IMR-90 (cell line): ENCODE data around the gene FAM234B. TPM values are rescaled to one million over a fixed set of nuclear protein-coding genes. Genes with fewer than 3 reads are reported as not detected.
A peak's percentile ranks its signal among the peaks of the same experiment; 100 is the strongest.

Source experiments
- ATAC-seq: fragments of 200-7000 bp; cut with Tn5 transposase; 2 replicates; pipeline ENCODE4 v1.9.1; 2020; ENCODE audit warnings: low read depth, mild to moderate bottlenecking, moderate library complexity
- BruUV-seq: library from RNA; stranded (reverse); fragments of 400-500 nt; replicated peaks from 2 replicates; lab custom pipeline; 2021; lab: Mats Ljungman, UMichigan
- CTCF ChIA-PET: fragments of 300-600 bp; formaldehyde crosslinking; extraction: SDS; loops from one replicate; lab custom pipeline; 2021; ENCODE audit warnings: antibody characterized with exemption; lab: Yijun Ruan, JAX
- POLR2A ChIA-PET: fragments of 300-600 bp; sonication (Branson Sonifier 250); formaldehyde crosslinking; loops from one replicate; lab custom pipeline; 2022; ENCODE audit warnings: antibody characterized with exemption; ENCODE audit not compliant: unreplicated experiment; lab: Charles Lee
- DNase-seq: peaks from one replicate; pipeline ENCODE4 v3.0.0; 2013
- H2AFZ ChIP-seq: replicated peaks from 2 replicates; pipeline ENCODE3; 2013; ENCODE audit warnings: low read length, mild to moderate bottlenecking; ENCODE audit not compliant: poor library complexity
- H2AK5ac ChIP-seq: 2 replicates; pipeline ENCODE4 v1.6.1; 2013; ENCODE audit warnings: low read depth, low read length, inconsistent platforms
- H2AK9ac ChIP-seq: replicated peaks from 2 replicates; pipeline ENCODE3; 2013; ENCODE audit warnings: mild to moderate bottlenecking, low read depth, low read length, moderate library complexity; ENCODE audit not compliant: poor library complexity
- H2BK120ac ChIP-seq: 2 replicates; pipeline ENCODE4 v1.6.1; 2013; ENCODE audit warnings: low read depth, low read length, inconsistent platforms
- H2BK15ac ChIP-seq: 3 replicates; pipeline ENCODE4 v1.6.1; 2013; ENCODE audit warnings: low read depth, low read length, inconsistent platforms
- H2BK20ac ChIP-seq: 2 replicates; pipeline ENCODE4 v1.6.1; 2013; ENCODE audit warnings: low read depth, mild to moderate bottlenecking, inconsistent platforms, low read length, moderate library complexity
- H2BK5ac ChIP-seq: 2 replicates; pipeline ENCODE4 v1.6.1; 2013; ENCODE audit warnings: mild to moderate bottlenecking, low read depth, low read length, inconsistent platforms; ENCODE audit not compliant: poor library complexity, severe bottlenecking
- H3K14ac ChIP-seq: replicated peaks from 2 replicates; pipeline ENCODE4 v1.6.1; 2013; ENCODE audit warnings: low read depth, low read length, inconsistent platforms
- H3K18ac ChIP-seq: 2 replicates; pipeline ENCODE4 v1.6.1; 2013; ENCODE audit warnings: low read depth, low read length, control low read depth
- H3K23ac ChIP-seq: 2 replicates; pipeline ENCODE4 v1.6.1; 2013; ENCODE audit warnings: low read depth, low read length, inconsistent platforms
- H3K27ac ChIP-seq: 2 replicates; pipeline ENCODE4 v1.5.1; 2013; ENCODE audit warnings: mild to moderate bottlenecking, control low read depth, low read length; ENCODE audit not compliant: insufficient read depth
- H3K27me3 ChIP-seq: 2 replicates; pipeline ENCODE4 v1.6.1; 2013; ENCODE audit warnings: low read length; ENCODE audit not compliant: control insufficient read depth, insufficient read depth
- H3K36me3 ChIP-seq: 2 replicates; pipeline ENCODE4 v1.6.1; 2013; ENCODE audit warnings: low read length, mixed read lengths; ENCODE audit not compliant: control insufficient read depth, insufficient read depth
- H3K4ac ChIP-seq: 2 replicates; pipeline ENCODE4 v1.6.1; 2013; ENCODE audit warnings: low read depth, low read length, inconsistent platforms
- H3K4me1 ChIP-seq: 2 replicates; pipeline ENCODE4 v1.6.1; 2013; ENCODE audit warnings: low read length, mixed read lengths; ENCODE audit not compliant: control insufficient read depth, insufficient read depth
- H3K4me2 ChIP-seq: 2 replicates; pipeline ENCODE4 v1.6.1; 2013; ENCODE audit warnings: low read depth, mild to moderate bottlenecking, control low read depth, low read length, moderate library complexity
- H3K4me3 ChIP-seq: 2 replicates; pipeline ENCODE4 v1.5.1; 2013; ENCODE audit warnings: low read depth, mild to moderate bottlenecking, control low read depth, low read length, moderate library complexity; ENCODE audit not compliant: insufficient read depth
- H3K56ac ChIP-seq: 2 replicates; pipeline ENCODE4 v1.6.1; 2013; ENCODE audit warnings: low read length, inconsistent platforms; ENCODE audit not compliant: insufficient read depth; ENCODE audit errors: extremely low read depth
- H3K79me1 ChIP-seq, 2 experiments: 2 replicates each; pipeline ENCODE4 v1.6.1; 2013; ENCODE audit warnings: low read length in 2 of 2, inconsistent platforms in 1 of 2, low read depth in 1 of 2
- H3K9ac ChIP-seq: 2 replicates; pipeline ENCODE4 v1.6.1; 2013; ENCODE audit warnings: low read depth, low read length, control low read depth
- H3K9me1 ChIP-seq: 2 replicates; pipeline ENCODE4 v1.6.1; 2013; ENCODE audit warnings: low read length, inconsistent platforms; ENCODE audit not compliant: insufficient read depth
- H3K9me3 ChIP-seq: 2 replicates; pipeline ENCODE4 v1.6.1; 2013; ENCODE audit warnings: low read length; ENCODE audit not compliant: control insufficient read depth, insufficient read depth
- H4K20me1 ChIP-seq: 2 replicates; pipeline ENCODE4 v1.6.1; 2013; ENCODE audit warnings: low read length, inconsistent platforms; ENCODE audit not compliant: insufficient read depth
- H4K5ac ChIP-seq: 2 replicates; pipeline ENCODE4 v1.6.1; 2013; ENCODE audit warnings: mild to moderate bottlenecking, low read depth, low read length, control low read depth
- H4K8ac ChIP-seq, 2 experiments: 2 replicates each; pipeline ENCODE4 v1.6.1; 2013; ENCODE audit warnings: low read depth in 2 of 2, low read length in 2 of 2, control low read depth in 1 of 2, inconsistent platforms in 1 of 2
- H4K91ac ChIP-seq: 2 replicates; pipeline ENCODE4 v1.6.1; 2013; ENCODE audit warnings: low read depth, low read length, inconsistent platforms; ENCODE audit not compliant: insufficient read depth
- BHLHE40 ChIP-seq: fragments of 150-350 bp; IDR thresholded peaks from 2 replicates; pipeline ENCODE4 v1.6.1; 2016; ENCODE audit warnings: mild to moderate bottlenecking, low read depth, low read length
- CEBPB ChIP-seq: IDR thresholded peaks from 2 replicates; pipeline ENCODE4 v1.6.1; 2012; ENCODE audit warnings: low read depth, low read length, improper control_type of control experiment
- CHD1 ChIP-seq: IDR thresholded peaks from 2 replicates; pipeline ENCODE4 v1.6.1; 2012; ENCODE audit warnings: low read depth, low read length, improper control_type of control experiment
- CTCF ChIP-seq: conservative IDR thresholded peaks from 2 replicates; pipeline ENCODE4 v1.5.1; 2012; ENCODE audit warnings: mild to moderate bottlenecking, low read depth, low read length, improper control_type of control experiment
- ELK1 ChIP-seq: fragments of 150-350 bp; IDR thresholded peaks from 2 replicates; pipeline ENCODE4 v1.6.1; 2016; ENCODE audit warnings: low read depth, mild to moderate bottlenecking, low read length, moderate library complexity, borderline replicate concordance
- MAFK ChIP-seq: IDR thresholded peaks from 2 replicates; pipeline ENCODE4 v1.6.1; 2012; ENCODE audit warnings: low read depth, low read length, improper control_type of control experiment
- MXI1 ChIP-seq: IDR thresholded peaks from 2 replicates; pipeline ENCODE4 v1.6.1; 2012; ENCODE audit warnings: low read depth, mild to moderate bottlenecking, low read length, moderate library complexity, borderline replicate concordance
- NFE2L2 ChIP-seq: fragments of 150-350 bp; IDR thresholded peaks from 2 replicates; pipeline ENCODE4 v1.6.1; 2016; ENCODE audit warnings: low read depth, mild to moderate bottlenecking, low read length
- RAD21 ChIP-seq: IDR thresholded peaks from 2 replicates; pipeline ENCODE4 v1.6.1; 2012; ENCODE audit warnings: low read length, improper control_type of control experiment
- RCOR1 ChIP-seq: IDR thresholded peaks from 2 replicates; pipeline ENCODE4 v1.6.1; 2012; ENCODE audit warnings: mild to moderate bottlenecking, low read length, improper control_type of control experiment; ENCODE audit not compliant: insufficient replicate concordance
- RFX5 ChIP-seq: IDR thresholded peaks from 2 replicates; pipeline ENCODE4 v1.8.0; 2012; ENCODE audit warnings: low read depth, mild to moderate bottlenecking, low read length, moderate library complexity
- SMC3 ChIP-seq: fragments of 150-350 bp; IDR thresholded peaks from 2 replicates; pipeline ENCODE4 v1.6.1; 2016; ENCODE audit warnings: low read depth, mild to moderate bottlenecking, antibody characterized with exemption, low read length, moderate library complexity
- USF2 ChIP-seq: fragments of 150-350 bp; IDR thresholded peaks from 2 replicates; pipeline ENCODE4 v1.6.1; 2017; ENCODE audit warnings: mild to moderate bottlenecking, antibody characterized with exemption, low read length, low read depth
- WGBS, 2 experiments: methylation state at CpG; one replicate each; pipeline versions ENCODE4 v1.1.5 to v1.1.7; 2013; ENCODE audit warnings: missing lambda C conversion rate in 2 of 2; ENCODE audit not compliant: insufficient read length in 1 of 2; ENCODE audit errors: extremely low coverage in 2 of 2; 5-methylcytosine and 5-hydroxymethylcytosine counted together
- dilution Hi-C: fragments of 300-500 bp; cut with HindIII; formaldehyde crosslinking; loops from one replicate; pipeline ENCODE4 v1.14.3; 2018; ENCODE audit warnings: low sequenced_read_pairs; ENCODE audit not compliant: unreplicated experiment
- in situ Hi-C: fragments of 300-500 bp; cut with MboI; formaldehyde crosslinking; loops from 3 replicates; pipeline ENCODE4 v1.14.3; 2019; ENCODE audit warnings: low sequenced_read_pairs, inconsistent platforms, mixed read lengths
- intact Hi-C: fragments of 100-400 bp; cut with micrococcal nuclease; formaldehyde crosslinking; loops from 2 replicates; pipeline ENCODE4 v1.10.0; 2022
- polyA plus RNA-seq, 3 experiments: library from polyadenylated mRNA; depleted of rRNA; stranded (reverse); fragments of >200 nt; gene quantifications; 2 replicates each; pipeline ENCODE4 v1.2.3, GENCODE V29; 2012; ENCODE audit warnings: low replicate concordance in 1 of 3
- total RNA-seq: library from RNA; depleted of rRNA; stranded (reverse); fragments of >200 nt; gene quantifications from 2 replicates; pipeline ENCODE4 v1.2.3, GENCODE V29; 2012

The FAM234B gene
- total and polyA plus RNA-seq, 2 of the 4 experiments (the other 2 are of a cell fraction): 3.6 to 8.6 TPM

GRCh38 chr12:13033476-13033875 lies 10.7 kb upstream of the FAM234B start:
- no peak overlapping the region for H4K8ac ChIP-seq
- 92% methylated on average over 2 of the region's 5 CpGs; no CpG with 5 or more reads in 1 of the 2 experiments for WGBS, 2 experiments
- ATAC-seq (no peak; the same call in 1 of the 2 replicates), DNase-seq (peak; percentile 28)
- H3K9me3 ChIP-seq: no peaks in the 10 kb centered on the region
- no peak overlapping the region for H4K5ac ChIP-seq
- H3K79me1 ChIP-seq: no peaks in the 10 kb centered on the region
- H2AK9ac ChIP-seq: no peak overlapping the region
- H3K56ac ChIP-seq: no peak overlapping the region
- no peak overlapping the region for H2BK15ac ChIP-seq
- dilution Hi-C loops (no loop called here), intact Hi-C loops (no loop called here), in situ Hi-C loops (loop anchor here (25.0 kb wide), 1 partner anchor 504 kb away; no protein-coding TSS in a partner anchor)
- H2AK5ac ChIP-seq: no peak overlapping the region
- H2AFZ ChIP-seq: no peak overlapping the region
- peaks cover 2% of the 10 kb centered on the region for H3K27me3 ChIP-seq
- no peak overlapping the region for H2BK5ac ChIP-seq
- ChIA-PET CTCF (interaction anchor here (0.6 to 1.8 kb wide), 3 partner anchors 9 to 195 kb away, joined by 3 to 5 read pairs (median 4); no protein-coding TSS in a partner anchor), POLR2A (no interaction called here)
- H3K4me2 ChIP-seq: no peak overlapping the region
- H3K23ac ChIP-seq: no peak overlapping the region
- BruUV-seq: no TSS peak
- TF ChIP-seq CEBPB (no peak), MAFK (no peak), RFX5 (no peak), NFE2L2 (no peak), CHD1 (no peak), BHLHE40 (no peak), SMC3 (no peak), MXI1 (no peak), RAD21 (no peak), USF2 (no peak), RCOR1 (no peak), CTCF (no peak), ELK1 (no peak)
- no peak overlapping the region for H3K4ac ChIP-seq
- peaks cover 7% of the 10 kb centered on the region for H3K4me1 ChIP-seq
- H4K91ac ChIP-seq: no peak overlapping the region
- no peak overlapping the region for H3K14ac ChIP-seq
- H4K20me1 ChIP-seq: no peaks in the 10 kb centered on the region
- no peak overlapping the region for H3K27ac ChIP-seq
- no peak overlapping the region for H2BK120ac ChIP-seq
- H3K36me3 ChIP-seq: no peaks in the 10 kb centered on the region
- H3K9me1 ChIP-seq: 0 out of 2 replicates have a peak, but pooled peaks cover 2% of the 10 kb centered on the region
- no peak overlapping the region for H3K4me3 ChIP-seq
- no peak overlapping the region for H3K9ac ChIP-seq
- H2BK20ac ChIP-seq: no peak overlapping the region
- H3K18ac ChIP-seq: no peak overlapping the region
